Trophoblast cell (in vitro differentiated cells and primary cell): ENCODE measurements around the gene EVPL.
A peak's percentile ranks its signal among the peaks of the same experiment; 100 is the strongest.

Experiments used
- DNase-seq, 2 donors: peaks; one replicate each; pipeline ENCODE4 v3.0.0-alpha.2; 2016
- H2AFZ ChIP-seq: 2 replicates; pipeline ENCODE4 v1.6.1; 2013; ENCODE audit warnings: low read length, moderate library complexity, mild to moderate bottlenecking; ENCODE audit not compliant: insufficient read depth, poor library complexity
- H2AK5ac ChIP-seq: 2 replicates; pipeline ENCODE4 v1.6.1; 2013; ENCODE audit warnings: mild to moderate bottlenecking, low read length
- H2BK120ac ChIP-seq: 2 replicates; pipeline ENCODE4 v1.6.1; 2013; ENCODE audit warnings: low read length, mild to moderate bottlenecking, moderate library complexity; ENCODE audit not compliant: insufficient read depth, poor library complexity
- H2BK12ac ChIP-seq: 2 replicates; pipeline ENCODE4 v1.6.1; 2013; ENCODE audit warnings: mild to moderate bottlenecking, low read length, moderate library complexity
- H2BK5ac ChIP-seq: 2 replicates; pipeline ENCODE4 v1.6.1; 2013; ENCODE audit warnings: low read length, low read depth, moderate library complexity, mild to moderate bottlenecking; ENCODE audit not compliant: poor library complexity
- H3K14ac ChIP-seq: 2 replicates; pipeline ENCODE4 v1.6.1; 2013; ENCODE audit warnings: mild to moderate bottlenecking, low read length
- H3K18ac ChIP-seq: 2 replicates; pipeline ENCODE4 v1.6.1; 2013; ENCODE audit warnings: mild to moderate bottlenecking, low read length
- H3K23ac ChIP-seq: 2 replicates; pipeline ENCODE4 v1.6.1; 2013; ENCODE audit warnings: low read length
- H3K27ac ChIP-seq: 2 replicates; pipeline ENCODE4 v1.5.1; 2013; ENCODE audit warnings: low read depth, mild to moderate bottlenecking, inconsistent platforms, low read length, moderate library complexity
- H3K27me3 ChIP-seq: 2 replicates; pipeline ENCODE4 v1.6.1; 2013; ENCODE audit warnings: inconsistent platforms, mild to moderate bottlenecking, low read length, moderate library complexity; ENCODE audit not compliant: insufficient read depth
- H3K36me3 ChIP-seq, 2 experiments: 1 replicate in 1 of 2; 2 replicates in 1 of 2; pipeline ENCODE4 v1.6.1; 2013; ENCODE audit warnings: low read length in 2 of 2, mild to moderate bottlenecking in 2 of 2, moderate library complexity in 1 of 2; ENCODE audit not compliant: insufficient read depth in 2 of 2, control insufficient read depth in 1 of 2
- H3K4ac ChIP-seq: 2 replicates; pipeline ENCODE4 v1.6.1; 2013; ENCODE audit warnings: low read depth, mild to moderate bottlenecking, low read length, moderate library complexity
- H3K4me1 ChIP-seq, 2 experiments: 1 replicate in 1 of 2; 2 replicates in 1 of 2; pipeline ENCODE4 v1.6.1; 2013; ENCODE audit warnings: low read length in 2 of 2, mild to moderate bottlenecking in 2 of 2, moderate library complexity in 1 of 2; ENCODE audit not compliant: insufficient read depth in 2 of 2, control insufficient read depth in 1 of 2
- H3K4me2 ChIP-seq: 2 replicates; pipeline ENCODE4 v1.6.1; 2013; ENCODE audit warnings: inconsistent platforms, mild to moderate bottlenecking, low read length, moderate library complexity
- H3K4me3 ChIP-seq: 2 replicates; pipeline ENCODE4 v1.5.1; 2013; ENCODE audit warnings: mild to moderate bottlenecking, low read depth, low read length, inconsistent platforms
- H3K79me1 ChIP-seq: one replicate; pipeline ENCODE4 v1.6.1; 2013; ENCODE audit warnings: low read length
- H3K79me2 ChIP-seq: 2 replicates; pipeline ENCODE4 v1.6.1; 2013; ENCODE audit warnings: low read length, mild to moderate bottlenecking; ENCODE audit not compliant: control insufficient read depth, insufficient read depth, poor library complexity
- H3K9ac ChIP-seq: 2 replicates; pipeline ENCODE4 v1.6.1; 2013; ENCODE audit warnings: mild to moderate bottlenecking, low read length
- H3K9me3 ChIP-seq: 2 replicates; pipeline ENCODE4 v1.6.1; 2013; ENCODE audit warnings: low read depth, mild to moderate bottlenecking, control low read depth, inconsistent platforms, low read length; ENCODE audit not compliant: insufficient read depth
- H4K12ac ChIP-seq: 2 replicates; pipeline ENCODE4 v1.6.1; 2013; ENCODE audit warnings: low read depth, mild to moderate bottlenecking, low read length, moderate library complexity
- H4K8ac ChIP-seq: 2 replicates; pipeline ENCODE4 v1.6.1; 2013; ENCODE audit warnings: low read depth, mild to moderate bottlenecking, low read length, moderate library complexity
- H4K91ac ChIP-seq: one replicate; pipeline ENCODE4 v1.6.1; 2013; ENCODE audit warnings: low read depth, mild to moderate bottlenecking, low read length, moderate library complexity
- whole genome bisulfite sequencing: extraction: QIAGEN DNeasy Blood & Tissue Kit; methylation state at CpG from one replicate; pipeline ENCODE4 v1.1.7; 2013; ENCODE audit warnings: missing lambda C conversion rate; ENCODE audit not compliant: insufficient read length, insufficient coverage; ENCODE audit errors: extremely low coverage; 5-methylcytosine and 5-hydroxymethylcytosine counted together

EVPL gene

GRCh38 chr17:76032073-76032779 lies 5.1 kb upstream of the EVPL start:
- no CpG with 5 or more reads among the region's 20 CpGs for WGBS

GRCh38 chr17:76026714-76027158 lies 370 bp downstream of the EVPL start:
- H3K4me1 ChIP-seq = peaks cover 0 to 5% of the 10 kb centered on the region in 2 experiments
- no peak overlapping the region for H3K14ac ChIP-seq
- peaks cover 3% of the 10 kb centered on the region for H3K9me3 ChIP-seq
- no peak overlapping the region for H2AFZ ChIP-seq
- no peak overlapping the region for H3K27ac ChIP-seq
- H3K36me3 ChIP-seq = no peaks in the 10 kb centered on the region
- no peaks in the 10 kb centered on the region for H3K27me3 ChIP-seq
- H3K79me2 ChIP-seq = no peaks in the 10 kb centered on the region
- no peak overlapping the region for H2BK5ac ChIP-seq
- no peak overlapping the region for H4K8ac ChIP-seq
- no peak overlapping the region for H3K23ac ChIP-seq
- DNase-seq = no peak
- H2BK12ac ChIP-seq = no peak overlapping the region
- H3K18ac ChIP-seq = no peak overlapping the region
- H3K4ac ChIP-seq = no peak overlapping the region
- H3K4me2 ChIP-seq = no peak overlapping the region
- H3K4me3 ChIP-seq = no peak overlapping the region
- no peaks in the 10 kb centered on the region for H3K79me1 ChIP-seq
- WGBS = no CpG with 5 or more reads among the region's 15 CpGs
- no peak overlapping the region for H3K9ac ChIP-seq
- no peak overlapping the region for H2BK120ac ChIP-seq
- H4K91ac ChIP-seq = no peak overlapping the region
- no peak overlapping the region for H2AK5ac ChIP-seq
- H4K12ac ChIP-seq = no peak overlapping the region

More at GRCh38 chr17:76032073-76032779, 5.1 kb upstream of the EVPL start:
- Histone ChIP-seq H4K91ac (no peak overlapping the region), H2BK5ac (no peak overlapping the region), H3K18ac (no peak overlapping the region), H2AK5ac (no peak overlapping the region), H3K27me3 (no peaks in the 10 kb centered on the region), H3K4me1 (peaks cover 0 to 5% of the 10 kb centered on the region in 2 experiments), H2BK120ac (no peak overlapping the region), H3K4me3 (no peak overlapping the region), H3K79me2 (no peaks in the 10 kb centered on the region), H3K27ac (no peak overlapping the region), H2BK12ac (no peak overlapping the region), H3K36me3 (no peaks in the 10 kb centered on the region), H3K23ac (no peak overlapping the region), H4K8ac (no peak overlapping the region), H3K9ac (no peak overlapping the region), H3K79me1 (no peaks in the 10 kb centered on the region), H3K4me2 (no peak overlapping the region), H2AFZ (no peak overlapping the region), H3K9me3 (peaks cover 9% of the 10 kb centered on the region), H4K12ac (no peak overlapping the region), H3K4ac (no peak overlapping the region), H3K14ac (no peak overlapping the region)
- DNase-seq = peak; percentile 98

GRCh38 chr17:76025294-76025693 lies 1.8 kb downstream of the EVPL start:
- H3K23ac ChIP-seq = no peak overlapping the region
- H4K12ac ChIP-seq = no peak overlapping the region
- WGBS = no CpG with 5 or more reads among the region's 12 CpGs
- no peak overlapping the region for H2AK5ac ChIP-seq
- H2BK120ac ChIP-seq = no peak overlapping the region
- no peak overlapping the region for H2BK12ac ChIP-seq
- H3K18ac ChIP-seq = no peak overlapping the region
- no peaks in the 10 kb centered on the region for H3K27me3 ChIP-seq
- no peak overlapping the region for H4K91ac ChIP-seq
- no peak overlapping the region for H4K8ac ChIP-seq
- no peaks in the 10 kb centered on the region for H3K79me2 ChIP-seq
- no peak overlapping the region for H3K9ac ChIP-seq
- H3K79me1 ChIP-seq = no peaks in the 10 kb centered on the region
- no peak overlapping the region for H3K4me3 ChIP-seq
- H3K4ac ChIP-seq = no peak overlapping the region
- H2AFZ ChIP-seq = no peak overlapping the region
- H3K4me2 ChIP-seq = no peak overlapping the region
- peaks cover 3% of the 10 kb centered on the region for H3K9me3 ChIP-seq
- DNase-seq = no peak
- H3K36me3 ChIP-seq = no peaks in the 10 kb centered on the region
- H2BK5ac ChIP-seq = no peak overlapping the region
- no peak overlapping the region for H3K14ac ChIP-seq
- H3K27ac ChIP-seq = no peak overlapping the region
- peaks cover 0 to 5% of the 10 kb centered on the region in 2 experiments for H3K4me1 ChIP-seq

GRCh38 chr17:76024353-76024752 lies 2.8 kb downstream of the EVPL start:
- Histone ChIP-seq H2BK120ac (no peak overlapping the region), H4K8ac (no peak overlapping the region)
- no CpG with 5 or more reads among the region's 9 CpGs for WGBS

More at GRCh38 chr17:76024353-76024752, 2.8 kb downstream of the EVPL start:
- Histone ChIP-seq H2AFZ (no peak overlapping the region), H3K79me1 (no peaks in the 10 kb centered on the region), H3K14ac (no peak overlapping the region), H3K23ac (no peak overlapping the region), H3K4ac (no peak overlapping the region), H2BK12ac (no peak overlapping the region), H3K4me3 (no peak overlapping the region), H3K36me3 (no peaks in the 10 kb centered on the region), H3K9me3 (peaks cover 3% of the 10 kb centered on the region), H2AK5ac (no peak overlapping the region), H3K18ac (no peak overlapping the region), H4K12ac (no peak overlapping the region), H3K4me1 (peaks cover 0 to 2% of the 10 kb centered on the region in 2 experiments), H3K27me3 (no peaks in the 10 kb centered on the region), H3K79me2 (no peaks in the 10 kb centered on the region), H3K4me2 (no peak overlapping the region), H3K9ac (no peak overlapping the region), H3K27ac (no peak overlapping the region), H2BK5ac (no peak overlapping the region), H4K91ac (no peak overlapping the region)
- no peak for DNase-seq
